ENCODE measurements around the gene EYA2. TPM values are rescaled to one million over a fixed set of nuclear protein-coding genes. Genes with fewer than 3 reads are reported as not detected.

The EYA2 gene
- total RNA-seq, 1 donor from 2014 or later = 0.62 TPM

DNA sequence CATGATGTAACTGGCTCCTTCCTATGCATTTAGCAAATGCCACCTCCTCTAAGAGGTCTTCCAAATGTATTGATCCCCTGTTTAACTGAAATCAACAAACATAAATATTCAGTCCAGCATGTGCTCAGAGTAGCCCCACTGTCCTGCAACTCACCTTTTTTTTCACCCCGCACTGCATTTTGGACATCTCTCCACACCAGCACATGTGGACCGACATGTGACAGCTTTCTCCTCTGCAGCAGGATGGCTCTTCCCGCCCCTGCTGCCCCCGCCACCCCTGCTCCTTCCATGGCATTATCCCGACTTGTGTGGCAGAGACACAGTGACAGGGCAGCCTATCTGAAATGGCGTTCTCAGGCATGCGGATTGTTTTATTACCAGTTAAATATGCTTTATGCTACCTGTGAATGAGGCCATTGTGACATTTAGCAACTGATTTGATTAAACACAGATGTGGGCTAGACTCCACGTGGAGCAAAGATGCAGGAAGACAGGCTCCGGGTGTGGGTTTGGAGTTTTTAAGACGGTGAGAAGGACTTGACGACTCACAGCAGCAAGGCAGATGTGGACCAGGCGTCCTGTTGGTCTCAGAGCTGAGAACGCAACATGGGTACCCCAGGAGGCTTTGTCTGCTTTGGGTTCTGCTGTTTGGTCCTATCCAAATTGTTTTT lies 161.2 kb downstream of the EYA2 start:
- H3K36me3 Mint-ChIP-seq (ENCODE audit: low read depth) = no peaks in the 10 kb centered on the region
- peaks cover 13% of the 10 kb centered on the region for H3K27me3 Mint-ChIP-seq
- ChIA-PET POLR2A (no interaction called here), CTCF (no interaction called here)
- TF ChIP-seq, protein P1, sequence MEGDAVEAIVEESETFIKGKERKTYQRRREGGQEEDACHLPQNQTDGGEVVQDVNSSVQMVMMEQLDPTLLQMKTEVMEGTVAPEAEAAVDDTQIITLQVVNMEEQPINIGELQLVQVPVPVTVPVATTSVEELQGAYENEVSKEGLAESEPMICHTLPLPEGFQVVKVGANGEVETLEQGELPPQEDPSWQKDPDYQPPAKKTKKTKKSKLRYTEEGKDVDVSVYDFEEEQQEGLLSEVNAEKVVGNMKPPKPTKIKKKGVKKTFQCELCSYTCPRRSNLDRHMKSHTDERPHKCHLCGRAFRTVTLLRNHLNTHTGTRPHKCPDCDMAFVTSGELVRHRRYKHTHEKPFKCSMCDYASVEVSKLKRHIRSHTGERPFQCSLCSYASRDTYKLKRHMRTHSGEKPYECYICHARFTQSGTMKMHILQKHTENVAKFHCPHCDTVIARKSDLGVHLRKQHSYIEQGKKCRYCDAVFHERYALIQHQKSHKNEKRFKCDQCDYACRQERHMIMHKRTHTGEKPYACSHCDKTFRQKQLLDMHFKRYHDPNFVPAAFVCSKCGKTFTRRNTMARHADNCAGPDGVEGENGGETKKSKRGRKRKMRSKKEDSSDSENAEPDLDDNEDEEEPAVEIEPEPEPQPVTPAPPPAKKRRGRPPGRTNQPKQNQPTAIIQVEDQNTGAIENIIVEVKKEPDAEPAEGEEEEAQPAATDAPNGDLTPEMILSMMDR (IDR thresholded peaks at IDR 0.05) = no peak
- no peaks in the 10 kb centered on the region for H3K4me1 Mint-ChIP-seq
- DNase-seq = no peak
- no peak overlapping the region for H3K4me3 Mint-ChIP-seq
- ATAC-seq (ENCODE audit: low read depth) = no peak
- H3K27ac Mint-ChIP-seq = no peak overlapping the region
- intact Hi-C loops (cut with micrococcal nuclease) = no loop called here
- no peaks in the 10 kb centered on the region for H3K9me3 Mint-ChIP-seq

DNA sequence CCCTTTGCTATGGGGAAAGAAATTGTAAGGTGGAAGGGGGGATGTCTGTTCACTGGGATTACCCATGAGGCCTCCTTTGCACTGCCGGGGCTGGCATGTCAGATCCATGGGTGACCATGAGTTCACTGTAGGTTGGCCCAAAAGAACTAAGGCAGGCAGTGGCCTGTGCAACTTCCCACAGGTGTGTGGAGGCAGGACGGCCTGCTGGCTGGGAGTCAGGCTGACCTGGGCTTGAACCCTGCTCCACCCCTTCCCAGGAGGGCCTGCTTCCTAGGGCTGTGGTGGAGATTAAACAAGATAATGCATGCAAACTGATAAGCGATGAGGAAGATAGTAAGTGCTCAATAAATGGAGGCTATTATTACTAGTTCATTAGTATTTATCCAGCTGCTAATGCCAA lies 163.0 kb downstream of the EYA2 start:
- CTCF ChIA-PET = no interaction called here
- no peaks in the 10 kb centered on the region for H3K9me3 Mint-ChIP-seq
- H3K4me1 Mint-ChIP-seq = no peaks in the 10 kb centered on the region
- no peak for DNase-seq
- no peak overlapping the region for H3K4me3 Mint-ChIP-seq
- intact Hi-C loops (cut with micrococcal nuclease) = no loop called here
- TF ChIP-seq, protein P1 (IDR thresholded peaks at IDR 0.05) = no peak
- H3K27ac Mint-ChIP-seq = no peak overlapping the region
- peaks cover 13% of the 10 kb centered on the region for H3K27me3 Mint-ChIP-seq
- no peak for ATAC-seq (ENCODE audit: low read depth)
- no peaks in the 10 kb centered on the region for H3K36me3 Mint-ChIP-seq (ENCODE audit: low read depth)
- POLR2A ChIA-PET = no interaction called here

DNA sequence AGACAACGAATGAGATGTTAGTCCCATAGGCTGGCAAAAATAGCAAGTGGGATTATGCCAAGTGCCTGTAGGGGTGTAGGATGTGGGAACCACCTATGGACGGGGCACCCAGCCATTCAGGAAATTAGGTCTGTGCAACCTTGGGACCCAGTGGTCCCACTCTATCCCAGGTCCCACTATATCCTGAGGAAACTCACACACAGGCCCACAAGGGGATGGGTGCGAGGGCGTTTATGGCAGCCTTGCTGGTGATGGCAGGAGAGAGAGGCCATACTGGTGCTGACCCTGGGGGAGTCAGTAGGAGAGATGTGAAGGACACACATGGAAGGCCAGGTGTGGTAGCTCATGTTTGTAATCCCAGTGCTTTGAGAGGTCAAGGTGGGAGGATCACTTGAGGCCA lies 163.6 kb downstream of the EYA2 start:
- Mint-ChIP-seq H3K27me3 (peaks cover 13% of the 10 kb centered on the region), H3K4me3 (no peak overlapping the region), H3K9me3 (no peaks in the 10 kb centered on the region), H3K27ac (no peak overlapping the region), H3K4me1 (no peaks in the 10 kb centered on the region), H3K36me3 (ENCODE audit: low read depth) (no peaks in the 10 kb centered on the region)
- POLR2A ChIA-PET = no interaction called here
- CTCF ChIA-PET = no interaction called here
- ATAC-seq (ENCODE audit: low read depth) (no peak), DNase-seq (no peak)
- TF ChIP-seq, protein P1 (IDR thresholded peaks at IDR 0.05) = no peak
- intact Hi-C loops (cut with micrococcal nuclease) = no loop called here

DNA sequence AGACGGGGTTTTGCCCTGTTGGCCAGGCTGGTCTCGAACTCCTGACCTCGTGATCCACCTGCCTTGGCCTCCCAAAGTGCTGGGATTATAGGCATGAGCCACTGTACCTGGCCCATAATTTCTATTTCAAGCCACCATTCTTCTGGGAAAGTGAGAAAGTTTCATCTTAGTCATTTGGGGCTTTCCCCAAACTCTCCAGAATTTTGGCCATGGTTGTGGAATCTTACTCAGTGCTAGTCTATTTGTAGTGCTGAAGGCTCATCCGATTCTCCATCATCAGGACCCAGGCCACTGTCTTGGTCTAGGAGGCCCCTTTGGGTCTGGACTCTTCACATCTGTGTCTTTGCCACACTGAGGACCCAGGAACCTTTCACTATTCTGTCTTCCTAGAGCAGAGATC lies 164.9 kb downstream of the EYA2 start:
- POLR2A ChIA-PET = no interaction called here
- Mint-ChIP-seq H3K4me3 (no peak overlapping the region), H3K9me3 (peaks cover 2% of the 10 kb centered on the region), H3K36me3 (ENCODE audit: low read depth) (no peaks in the 10 kb centered on the region), H3K27ac (no peak overlapping the region), H3K27me3 (peaks cover 14% of the 10 kb centered on the region), H3K4me1 (no peaks in the 10 kb centered on the region)
- intact Hi-C loops (cut with micrococcal nuclease) = no loop called here
- DNase-seq = no peak
- ATAC-seq (ENCODE audit: low read depth) = no peak
- CTCF ChIA-PET = no interaction called here
- TF ChIP-seq, protein P1 (IDR thresholded peaks at IDR 0.05) = no peak

DNA sequence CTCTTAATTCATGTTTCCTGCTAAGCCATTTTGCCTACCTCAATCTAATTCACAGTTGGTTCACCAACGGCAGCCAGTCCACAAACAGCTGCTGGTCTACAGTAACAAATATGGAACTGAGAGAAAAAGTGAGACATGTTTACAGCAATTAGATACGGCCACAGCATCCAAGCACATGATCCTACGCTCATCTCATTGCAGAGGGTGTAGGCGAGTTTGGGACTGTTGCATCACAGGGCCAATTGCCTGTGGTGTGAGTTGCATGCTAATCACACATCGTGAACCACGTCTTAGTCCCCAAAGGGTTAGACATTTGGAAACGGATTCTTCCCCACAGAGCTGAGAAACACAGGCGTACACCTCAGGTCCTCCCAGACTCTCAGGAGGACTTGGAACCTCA lies 166.9 kb downstream of the EYA2 start:
- TF ChIP-seq, protein P1 (IDR thresholded peaks at IDR 0.05) = no peak
- no peak for ATAC-seq (ENCODE audit: low read depth)
- CTCF ChIA-PET = no interaction called here
- Mint-ChIP-seq H3K4me1 (no peaks in the 10 kb centered on the region), H3K4me3 (no peak overlapping the region), H3K9me3 (peaks cover 11% of the 10 kb centered on the region), H3K27me3 (peaks cover 18% of the 10 kb centered on the region), H3K36me3 (ENCODE audit: low read depth) (no peaks in the 10 kb centered on the region), H3K27ac (no peak overlapping the region)
- POLR2A ChIA-PET = no interaction called here
- no peak for DNase-seq
- intact Hi-C loops (cut with micrococcal nuclease) = no loop called here
